Retinal pigment epithelial cell (primary cell): ENCODE results near the gene CSN2.

ENCODE experiments used
- DNase-seq: peaks from one replicate; pipeline ENCODE4 v3.0.0-alpha.2; 2010; ENCODE audit warnings: low read depth
- H3K4me3 ChIP-seq: 2 replicates; pipeline ENCODE4 v1.5.1; 2011; ENCODE audit warnings: mild to moderate bottlenecking, low read length, control low read depth, moderate library complexity
- TF ChIP-seq, protein P1 (sequence below): conservative IDR thresholded peaks from 2 replicates; pipeline ENCODE4 v1.5.1; 2011; ENCODE audit warnings: low read depth, low read length, control low read depth, inconsistent platforms

The CSN2 gene

DNA sequence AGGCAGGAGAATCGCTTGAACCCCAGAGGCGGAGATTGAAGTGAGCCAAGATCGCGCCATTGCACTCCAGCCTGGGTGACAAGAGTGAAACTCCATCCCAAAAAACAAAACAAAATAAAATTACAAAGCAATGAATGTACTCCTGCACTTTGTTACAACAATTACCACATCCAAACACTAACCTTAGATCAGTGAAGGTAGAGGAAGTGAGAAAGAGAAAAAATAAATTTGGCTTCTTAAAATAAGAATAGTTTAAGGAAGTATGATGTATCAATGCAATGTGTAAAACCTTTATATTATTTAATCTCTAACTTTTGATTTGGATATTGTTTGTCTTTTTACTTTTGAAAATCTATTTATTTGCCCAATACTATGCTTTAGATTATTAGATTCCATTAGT is 56.3 kb downstream of the CSN2 start:
- TF ChIP-seq, protein P1, sequence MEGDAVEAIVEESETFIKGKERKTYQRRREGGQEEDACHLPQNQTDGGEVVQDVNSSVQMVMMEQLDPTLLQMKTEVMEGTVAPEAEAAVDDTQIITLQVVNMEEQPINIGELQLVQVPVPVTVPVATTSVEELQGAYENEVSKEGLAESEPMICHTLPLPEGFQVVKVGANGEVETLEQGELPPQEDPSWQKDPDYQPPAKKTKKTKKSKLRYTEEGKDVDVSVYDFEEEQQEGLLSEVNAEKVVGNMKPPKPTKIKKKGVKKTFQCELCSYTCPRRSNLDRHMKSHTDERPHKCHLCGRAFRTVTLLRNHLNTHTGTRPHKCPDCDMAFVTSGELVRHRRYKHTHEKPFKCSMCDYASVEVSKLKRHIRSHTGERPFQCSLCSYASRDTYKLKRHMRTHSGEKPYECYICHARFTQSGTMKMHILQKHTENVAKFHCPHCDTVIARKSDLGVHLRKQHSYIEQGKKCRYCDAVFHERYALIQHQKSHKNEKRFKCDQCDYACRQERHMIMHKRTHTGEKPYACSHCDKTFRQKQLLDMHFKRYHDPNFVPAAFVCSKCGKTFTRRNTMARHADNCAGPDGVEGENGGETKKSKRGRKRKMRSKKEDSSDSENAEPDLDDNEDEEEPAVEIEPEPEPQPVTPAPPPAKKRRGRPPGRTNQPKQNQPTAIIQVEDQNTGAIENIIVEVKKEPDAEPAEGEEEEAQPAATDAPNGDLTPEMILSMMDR, result no peak
- H3K4me3 ChIP-seq, result no peak overlapping the region
- no peak for DNase-seq

DNA sequence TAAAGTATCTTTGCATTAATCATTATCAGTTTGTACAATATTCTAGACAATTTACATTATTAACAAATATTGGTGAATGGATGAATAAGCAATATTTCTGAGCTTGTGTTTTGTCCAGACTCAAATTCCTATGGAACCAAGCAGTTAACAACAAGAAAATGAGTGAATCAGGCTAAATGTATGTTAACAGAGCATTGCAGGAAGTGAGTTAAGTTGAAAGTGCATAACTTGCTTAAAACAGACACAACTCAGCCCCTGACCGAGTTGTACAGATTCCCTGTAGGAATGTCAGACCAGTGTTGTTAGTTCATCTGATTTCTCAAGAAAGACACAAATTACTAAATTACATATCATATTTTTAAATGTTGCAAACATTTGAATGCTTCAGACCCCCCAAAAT is 58.4 kb downstream of the CSN2 start:
- DNase-seq, result no peak

More for the DNA sequence above, 58.4 kb downstream of the CSN2 start:
- H3K4me3 ChIP-seq, result no peak overlapping the region
- TF ChIP-seq, protein P1, result no peak
